Astrocyte (in vitro differentiated cells and primary cell): ENCODE measurements around the gene YIF1A. TPM values are rescaled to one million over a fixed set of nuclear protein-coding genes. Genes with fewer than 3 reads are reported as not detected.

Experiments used
- DNase-seq: peaks from one replicate; pipeline ENCODE4 v3.0.0-alpha.2; 2010; ENCODE audit warnings: low read depth
- FAIRE-seq: peaks from 2 replicates; lab custom pipeline; 2011; peaks lifted over from hg19 to GRCh38; lab: Jason Lieb, UNC
- H2AFZ ChIP-seq: 2 replicates; pipeline ENCODE4 v1.6.0; 2012; ENCODE audit warnings: low read depth, low read length, inconsistent platforms
- H3K27ac ChIP-seq: 2 replicates; pipeline ENCODE4 v1.5.1; 2011; ENCODE audit warnings: low read depth, low read length, inconsistent platforms
- H3K27me3 ChIP-seq: 2 replicates; pipeline ENCODE4 v1.6.0; 2011; ENCODE audit warnings: low read length, inconsistent platforms; ENCODE audit not compliant: insufficient read depth
- H3K36me3 ChIP-seq: 2 replicates; pipeline ENCODE4 v1.5.1; 2011; ENCODE audit warnings: low read length, inconsistent platforms; ENCODE audit not compliant: insufficient read depth
- H3K4me1 ChIP-seq: 2 replicates; pipeline ENCODE4 v1.5.1; 2011; ENCODE audit warnings: low read length, inconsistent platforms; ENCODE audit not compliant: insufficient read depth
- H3K4me2 ChIP-seq: 2 replicates; pipeline ENCODE4 v1.6.0; 2012; ENCODE audit warnings: low read length, inconsistent platforms
- H3K4me3 ChIP-seq: 2 replicates; pipeline ENCODE4 v1.5.1; 2011; ENCODE audit warnings: low read depth, mild to moderate bottlenecking, low read length, inconsistent platforms; ENCODE audit not compliant: insufficient read depth
- H3K79me2 ChIP-seq: 2 replicates; pipeline ENCODE4 v1.6.0; 2012; ENCODE audit warnings: mild to moderate bottlenecking, low read length, inconsistent platforms; ENCODE audit not compliant: insufficient read depth
- H3K9ac ChIP-seq: 2 replicates; pipeline ENCODE4 v1.6.0; 2012; ENCODE audit warnings: mild to moderate bottlenecking, low read length, inconsistent platforms
- H3K9me3 ChIP-seq: 2 replicates; pipeline ENCODE4 v1.5.1; 2012; ENCODE audit warnings: low read depth, mild to moderate bottlenecking, low read length, inconsistent platforms; ENCODE audit not compliant: insufficient read depth
- H4K20me1 ChIP-seq: 2 replicates; pipeline ENCODE4 v1.6.0; 2012; ENCODE audit warnings: low read length, inconsistent platforms; ENCODE audit not compliant: insufficient read depth
- H3K27ac Mint-ChIP-seq: one replicate; pipeline ENCODE4 v1.8.0; 2021; ENCODE audit warnings: mild to moderate bottlenecking, mixed read lengths; ENCODE audit not compliant: unreplicated experiment
- H3K27me3 Mint-ChIP-seq: one replicate; pipeline ENCODE4 v1.8.0; 2021; ENCODE audit warnings: low read depth, mixed read lengths; ENCODE audit not compliant: unreplicated experiment
- H3K36me3 Mint-ChIP-seq: one replicate; pipeline ENCODE4 v1.8.0; 2021; ENCODE audit warnings: low read depth, mixed read lengths; ENCODE audit not compliant: unreplicated experiment
- H3K4me1 Mint-ChIP-seq: one replicate; pipeline ENCODE4 v1.8.0; 2021; ENCODE audit warnings: low read depth, mixed read lengths; ENCODE audit not compliant: unreplicated experiment
- H3K4me3 Mint-ChIP-seq: one replicate; pipeline ENCODE4 v1.8.0; 2021; ENCODE audit warnings: mild to moderate bottlenecking, moderate library complexity, mixed read lengths; ENCODE audit not compliant: unreplicated experiment
- H3K9me3 Mint-ChIP-seq: one replicate; pipeline ENCODE4 v1.8.0; 2021; ENCODE audit warnings: mild to moderate bottlenecking, mixed read lengths; ENCODE audit not compliant: unreplicated experiment
- CTCF ChIP-seq: IDR thresholded peaks from 2 replicates; pipeline ENCODE4 v1.5.1; 2011; ENCODE audit warnings: low read depth, mild to moderate bottlenecking, inconsistent platforms, low read length, moderate library complexity; ENCODE audit not compliant: insufficient read depth
- EZH2 ChIP-seq: IDR thresholded peaks from 2 replicates; pipeline ENCODE4 v1.6.1; 2012; ENCODE audit warnings: mild to moderate bottlenecking, low read length, inconsistent platforms; ENCODE audit not compliant: insufficient read depth
- total RNA-seq: library from RNA; stranded (reverse); gene quantifications from 2 replicates; pipeline ENCODE4 v1.2.1, GENCODE V29; 2021

Gene YIF1A
- total RNA-seq, 1 donor from 2014 or later, result 129 TPM

- Histone ChIP-seq H3K27me3 (no peaks in the 10 kb centered on the region), H3K4me2 (peak overlapping the region; percentile 81), H4K20me1 (peaks cover 15% of the 10 kb centered on the region), H3K27ac (peak overlapping the region; percentile 90), H3K9me3 (no peaks in the 10 kb centered on the region), H3K79me2 (peaks cover 32% of the 10 kb centered on the region), H3K9ac (peak overlapping the region; percentile 80), H3K36me3 (no peaks in the 10 kb centered on the region), H3K4me3 (peak overlapping the region; percentile 48), H3K4me1 (peaks cover 53% of the 10 kb centered on the region), H2AFZ (no peak overlapping the region)
- peaks cover 2% of the 10 kb centered on the region for H3K27me3 Mint-ChIP-seq
- no peak overlapping the region for H3K4me3 Mint-ChIP-seq
- peaks cover 6% of the 10 kb centered on the region for H3K36me3 Mint-ChIP-seq
- peaks cover 9% of the 10 kb centered on the region for H3K9me3 Mint-ChIP-seq
- FAIRE-seq (no peak), DNase-seq (no peak)
- H3K27ac Mint-ChIP-seq, result no peak overlapping the region
- TF ChIP-seq EZH2 (no peak), CTCF (no peak)
- peaks cover 34% of the 10 kb centered on the region for H3K4me1 Mint-ChIP-seq
Observed at GRCh38 chr11:66314561-66315497, 25.9 kb upstream of the YIF1A start.

- Histone ChIP-seq H3K4me3 (peak overlapping the region; percentile 48), H3K79me2 (peaks cover 32% of the 10 kb centered on the region), H3K27ac (peak overlapping the region; percentile 90), H2AFZ (no peak overlapping the region), H3K9me3 (no peaks in the 10 kb centered on the region), H3K36me3 (no peaks in the 10 kb centered on the region), H4K20me1 (peaks cover 15% of the 10 kb centered on the region), H3K27me3 (no peaks in the 10 kb centered on the region), H3K4me1 (peaks cover 53% of the 10 kb centered on the region), H3K9ac (peak overlapping the region; percentile 80), H3K4me2 (peak overlapping the region; percentile 81)
- TF ChIP-seq CTCF (no peak), EZH2 (no peak)
- H3K27ac Mint-ChIP-seq, result peak overlapping the region; percentile 71
- peaks cover 2% of the 10 kb centered on the region for H3K27me3 Mint-ChIP-seq
- FAIRE-seq (no peak), DNase-seq (no peak)
- peak overlapping the region; percentile 74 for H3K4me3 Mint-ChIP-seq
- peaks cover 33% of the 10 kb centered on the region for H3K4me1 Mint-ChIP-seq
- peaks cover 6% of the 10 kb centered on the region for H3K36me3 Mint-ChIP-seq
- H3K9me3 Mint-ChIP-seq, result peaks cover 7% of the 10 kb centered on the region
Observed at GRCh38 chr11:66314186-66314501, 25.2 kb upstream of the YIF1A start.
